OCI-LY3 (cell line): ENCODE results near the gene CD40.

Experiments
- CTCF ChIP-seq: fragments of 200-600, 300-600 bp; sonication (generic); IDR thresholded peaks from 2 replicates; pipeline ENCODE4 v1.5.1; 2014; ENCODE audit warnings: antibody characterized with exemption, low read length, low read depth
- EZH2phosphoT487 ChIP-seq: fragments of 200-600 bp; shearing (Covaris generic); IDR thresholded peaks from 2 replicates; pipeline ENCODE4 v1.6.1; 2018; ENCODE audit warnings: antibody characterized with exemption, mixed run types, low read depth

- no peak for TF ChIP-seq CTCF
- no peak for TF ChIP-seq EZH2phosphoT487
These were observed 45.1 kb upstream of the CD40 start for GRCh38 chr20:46073024-46073423.
